Nephron progenitor cell (in vitro differentiated cells): ENCODE results near the gene COLGALT1.

Experiments
- DNase-seq: peaks from one replicate; pipeline ENCODE4 v3.0.0; 2021
- H3K27ac Mint-ChIP-seq: 2 replicates; pipeline ENCODE4 v1.8.0; 2021; ENCODE audit warnings: mild to moderate bottlenecking, moderate library complexity, mixed read lengths
- H3K27me3 Mint-ChIP-seq: 2 replicates; pipeline ENCODE4 v1.8.0; 2021; ENCODE audit warnings: mild to moderate bottlenecking, low read depth, mixed read lengths; ENCODE audit not compliant: poor library complexity
- H3K36me3 Mint-ChIP-seq: 2 replicates; pipeline ENCODE4 v1.8.0; 2021; ENCODE audit warnings: low read depth, mixed read lengths
- H3K4me1 Mint-ChIP-seq: 2 replicates; pipeline ENCODE4 v1.8.0; 2021; ENCODE audit warnings: mixed read lengths
- H3K4me3 Mint-ChIP-seq: 2 replicates; pipeline ENCODE4 v1.8.0; 2021; ENCODE audit warnings: mild to moderate bottlenecking, moderate library complexity, mixed read lengths
- H3K9me3 Mint-ChIP-seq: 2 replicates; pipeline ENCODE4 v1.8.0; 2021; ENCODE audit warnings: mild to moderate bottlenecking, moderate library complexity, mixed read lengths
- TF ChIP-seq, protein P1 (sequence below): fragments of 200-600 bp; sonication (generic); IDR thresholded peaks from 2 replicates; pipeline ENCODE4 v1.5.0; 2021; ENCODE audit warnings: antibody characterized with exemption

The COLGALT1 gene

GRCh38 chr19:17618281-17618903, 62.9 kb downstream of the COLGALT1 start:
- TF ChIP-seq, protein P1, sequence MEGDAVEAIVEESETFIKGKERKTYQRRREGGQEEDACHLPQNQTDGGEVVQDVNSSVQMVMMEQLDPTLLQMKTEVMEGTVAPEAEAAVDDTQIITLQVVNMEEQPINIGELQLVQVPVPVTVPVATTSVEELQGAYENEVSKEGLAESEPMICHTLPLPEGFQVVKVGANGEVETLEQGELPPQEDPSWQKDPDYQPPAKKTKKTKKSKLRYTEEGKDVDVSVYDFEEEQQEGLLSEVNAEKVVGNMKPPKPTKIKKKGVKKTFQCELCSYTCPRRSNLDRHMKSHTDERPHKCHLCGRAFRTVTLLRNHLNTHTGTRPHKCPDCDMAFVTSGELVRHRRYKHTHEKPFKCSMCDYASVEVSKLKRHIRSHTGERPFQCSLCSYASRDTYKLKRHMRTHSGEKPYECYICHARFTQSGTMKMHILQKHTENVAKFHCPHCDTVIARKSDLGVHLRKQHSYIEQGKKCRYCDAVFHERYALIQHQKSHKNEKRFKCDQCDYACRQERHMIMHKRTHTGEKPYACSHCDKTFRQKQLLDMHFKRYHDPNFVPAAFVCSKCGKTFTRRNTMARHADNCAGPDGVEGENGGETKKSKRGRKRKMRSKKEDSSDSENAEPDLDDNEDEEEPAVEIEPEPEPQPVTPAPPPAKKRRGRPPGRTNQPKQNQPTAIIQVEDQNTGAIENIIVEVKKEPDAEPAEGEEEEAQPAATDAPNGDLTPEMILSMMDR, result no peak
- Mint-ChIP-seq H3K9me3 (peaks cover 17% of the 10 kb centered on the region), H3K4me3 (no peak overlapping the region), H3K27ac (no peak overlapping the region), H3K27me3 (peaks cover 5% of the 10 kb centered on the region), H3K4me1 (peaks cover 8% of the 10 kb centered on the region), H3K36me3 (no peaks in the 10 kb centered on the region)
- no peak for DNase-seq

- peaks cover 5% of the 10 kb centered on the region for H3K27me3 Mint-ChIP-seq
- H3K4me3 Mint-ChIP-seq, result no peak overlapping the region
- TF ChIP-seq, protein P1, result no peak
- no peak for DNase-seq
- H3K4me1 Mint-ChIP-seq, result peaks cover 6% of the 10 kb centered on the region
- peaks cover 17% of the 10 kb centered on the region for H3K9me3 Mint-ChIP-seq
- no peak overlapping the region for H3K27ac Mint-ChIP-seq
- no peaks in the 10 kb centered on the region for H3K36me3 Mint-ChIP-seq
Observed at GRCh38 chr19:17618936-17619335, 63.5 kb downstream of the COLGALT1 start.

GRCh38 chr19:17620696-17621095, 65.2 kb downstream of the COLGALT1 start:
- peaks cover 6% of the 10 kb centered on the region for H3K4me1 Mint-ChIP-seq
- H3K27ac Mint-ChIP-seq, result no peak overlapping the region
- peaks cover 21% of the 10 kb centered on the region for H3K9me3 Mint-ChIP-seq
- no peak overlapping the region for H3K4me3 Mint-ChIP-seq
- DNase-seq, result no peak
- H3K27me3 Mint-ChIP-seq, result peaks cover 5% of the 10 kb centered on the region
- H3K36me3 Mint-ChIP-seq, result no peaks in the 10 kb centered on the region
- TF ChIP-seq, protein P1, result no peak

GRCh38 chr19:17623224-17623935, 67.9 kb downstream of the COLGALT1 start:
- no peak for DNase-seq
- H3K4me1 Mint-ChIP-seq, result no peaks in the 10 kb centered on the region
- H3K4me3 Mint-ChIP-seq, result no peak overlapping the region
- H3K27ac Mint-ChIP-seq, result no peak overlapping the region
- H3K36me3 Mint-ChIP-seq, result no peaks in the 10 kb centered on the region
- H3K9me3 Mint-ChIP-seq, result peaks cover 22% of the 10 kb centered on the region
- TF ChIP-seq, protein P1, result no peak
- peaks cover 4% of the 10 kb centered on the region for H3K27me3 Mint-ChIP-seq

DNA sequence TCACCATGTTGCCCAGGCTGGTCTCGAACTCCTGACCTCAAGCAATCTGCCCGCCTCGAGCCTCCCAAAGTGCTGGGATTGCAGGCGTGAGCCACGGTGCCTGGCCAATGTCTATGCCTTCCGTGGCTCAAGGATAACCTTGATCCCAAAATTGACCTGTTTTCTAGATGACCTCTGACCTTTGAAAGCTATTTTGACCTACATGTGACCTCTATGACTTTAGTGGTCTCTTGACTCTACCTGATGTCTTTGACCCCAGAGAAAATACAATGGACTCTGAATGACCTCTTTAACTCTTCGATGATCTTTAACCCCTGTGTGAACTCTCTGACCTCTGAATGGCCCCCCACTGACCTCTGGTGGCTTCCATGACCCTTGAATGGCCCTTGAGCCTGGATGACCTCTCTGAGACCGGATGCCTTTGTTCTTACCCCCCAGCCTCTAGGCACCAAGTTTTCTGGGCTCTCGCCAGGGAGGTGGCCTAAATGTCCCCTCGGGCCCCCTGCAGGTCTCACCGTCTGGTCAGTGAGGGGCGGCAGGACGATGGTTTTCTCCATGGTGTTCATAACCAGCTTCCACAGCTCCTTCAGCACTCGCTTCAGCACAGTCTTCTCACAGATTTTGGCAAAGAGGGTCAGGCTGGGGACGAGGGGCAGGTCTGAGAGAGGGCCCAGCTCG, 69.0 kb downstream of the COLGALT1 start:
- H3K27ac Mint-ChIP-seq, result no peak overlapping the region
- no peaks in the 10 kb centered on the region for H3K36me3 Mint-ChIP-seq
- H3K27me3 Mint-ChIP-seq, result peaks cover 4% of the 10 kb centered on the region
- H3K4me1 Mint-ChIP-seq, result no peaks in the 10 kb centered on the region
- no peak for DNase-seq
- no peak overlapping the region for H3K4me3 Mint-ChIP-seq
- TF ChIP-seq, protein P1, result no peak
- peaks cover 22% of the 10 kb centered on the region for H3K9me3 Mint-ChIP-seq
